Smooth muscle cell (in vitro differentiated cells): ENCODE measurements around the gene ANO3. TPM values are rescaled to one million over a fixed set of nuclear protein-coding genes. Genes with fewer than 3 reads are reported as not detected.

ENCODE experiments used
- DNase-seq: peaks from one replicate; lab custom pipeline; 2025; ENCODE audit not compliant: unreplicated experiment; lab: John Stamatoyannopoulos, UW
- H2AFZ ChIP-seq: fragments of 200-600 bp; sonication (generic); 2 replicates; pipeline ENCODE4 v1.6.0; 2016; ENCODE audit warnings: antibody characterized with exemption, low read depth, mild to moderate bottlenecking
- H3F3A ChIP-seq: fragments of 200-600 bp; sonication (generic); 2 replicates; pipeline ENCODE4 v1.6.0; 2017; ENCODE audit warnings: antibody characterized with exemption, low read depth
- H3K27ac ChIP-seq: fragments of 200-600 bp; sonication (generic); 2 replicates; pipeline ENCODE4 v1.5.1; 2016; ENCODE audit warnings: low read depth, mild to moderate bottlenecking
- H3K27me3 ChIP-seq: fragments of 200-600 bp; sonication (generic); 2 replicates; pipeline ENCODE4 v1.6.1; 2016; ENCODE audit warnings: low read depth, mild to moderate bottlenecking
- H3K36me3 ChIP-seq: fragments of 200-600 bp; sonication (generic); 2 replicates; pipeline ENCODE4 v1.5.1; 2016; ENCODE audit warnings: low read depth
- H3K4me1 ChIP-seq: fragments of 200-600 bp; sonication (generic); 2 replicates; pipeline ENCODE4 v1.5.1; 2016; ENCODE audit warnings: low read depth
- H3K4me2 ChIP-seq: fragments of 200-600 bp; sonication (generic); 2 replicates; pipeline ENCODE4 v1.6.0; 2016; ENCODE audit warnings: mild to moderate bottlenecking
- H3K4me3 ChIP-seq: fragments of 200-600 bp; sonication (generic); 2 replicates; pipeline ENCODE4 v1.5.1; 2016; ENCODE audit warnings: mild to moderate bottlenecking
- H3K79me2 ChIP-seq: fragments of 200-600 bp; sonication (generic); 2 replicates; pipeline ENCODE4 v1.6.0; 2016; ENCODE audit warnings: low read depth, mild to moderate bottlenecking
- H3K9ac ChIP-seq: fragments of 200-600 bp; sonication (generic); 2 replicates; pipeline ENCODE4 v1.6.0; 2016; ENCODE audit warnings: low read depth
- H3K9me3 ChIP-seq: fragments of 200-600 bp; sonication (generic); replicated peaks from 2 replicates; pipeline ENCODE4 v1.5.1; 2016; ENCODE audit warnings: low read depth
- H4K20me1 ChIP-seq: fragments of 200-600 bp; sonication (generic); 2 replicates; pipeline ENCODE4 v1.6.0; 2016; ENCODE audit warnings: low read depth
- WGBS: methylation state at CpG from one replicate; pipeline ENCODE4 v1.1.7; 2016; ENCODE audit warnings: low lambda C conversion rate; 5-methylcytosine and 5-hydroxymethylcytosine counted together
- polyA plus RNA-seq: library from polyadenylated mRNA; unstranded; fragments of >200 nt; fragmentation: Nextera tagmentation; extraction: Ambion mirVana; gene quantifications from 2 replicates; pipeline ENCODE4 v1.2.1, GENCODE V29; 2016
- total RNA-seq: library from RNA; depleted of rRNA; stranded (reverse); fragments of >200 nt; gene quantifications from 2 replicates; pipeline ENCODE4 v1.2.3, GENCODE V29; 2014
- TF ChIP-seq, protein P1 (sequence below): fragments of 200-600 bp; sonication (generic); IDR thresholded peaks from 2 replicates; pipeline ENCODE4 v1.5.1; 2017; ENCODE audit warnings: borderline replicate concordance, mild to moderate bottlenecking, antibody characterized with exemption; ENCODE audit not compliant: insufficient read depth, poor library complexity, severe bottlenecking

The ANO3 gene
- total and polyA plus RNA-seq, 2 experiments from 2014 or later = 0.13 TPM; not detected in 1

DNA sequence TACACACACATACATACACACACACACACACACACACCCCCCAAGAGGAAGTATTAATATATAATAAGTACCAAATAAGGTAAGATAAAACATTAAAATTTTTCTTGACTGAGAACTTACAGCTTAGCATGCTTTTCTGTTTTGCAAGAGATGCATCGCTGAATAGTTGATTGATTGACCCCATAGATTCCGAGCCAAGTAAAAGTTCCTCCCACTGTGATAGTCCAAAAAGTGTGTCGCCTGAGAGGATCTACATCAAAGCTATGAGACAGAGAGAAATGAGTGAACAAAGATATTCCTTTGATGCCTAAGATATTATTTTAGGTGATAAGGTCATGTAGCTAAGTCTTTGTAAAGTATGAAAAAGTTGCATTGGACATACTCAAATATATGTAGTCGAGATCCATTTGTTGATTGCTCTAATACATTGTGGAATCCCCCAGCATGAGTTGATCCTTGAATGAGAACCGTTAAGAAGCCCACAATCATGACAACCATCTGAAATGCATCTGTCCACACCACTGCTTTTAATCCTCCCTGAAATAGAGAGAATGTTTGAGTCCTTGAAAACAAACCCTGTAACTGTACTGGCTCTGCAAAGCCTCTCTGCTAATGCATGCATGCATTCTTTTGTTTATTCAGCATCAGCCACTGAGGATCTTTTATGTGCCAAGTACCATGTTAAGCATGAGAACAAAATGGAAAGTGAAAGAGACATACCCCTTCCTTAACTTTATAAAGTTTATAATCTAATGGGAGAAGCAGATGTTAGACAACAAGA lies 371.7 kb downstream of the ANO3 start:
- H4K20me1 ChIP-seq = no peaks in the 10 kb centered on the region
- no peaks in the 10 kb centered on the region for H3K36me3 ChIP-seq
- WGBS = 66% methylated on average over 5 of the region's 5 CpGs
- no peaks in the 10 kb centered on the region for H3K9me3 ChIP-seq
- H3K27me3 ChIP-seq = no peaks in the 10 kb centered on the region
- H3K27ac ChIP-seq = no peak overlapping the region
- TF ChIP-seq, protein P1, sequence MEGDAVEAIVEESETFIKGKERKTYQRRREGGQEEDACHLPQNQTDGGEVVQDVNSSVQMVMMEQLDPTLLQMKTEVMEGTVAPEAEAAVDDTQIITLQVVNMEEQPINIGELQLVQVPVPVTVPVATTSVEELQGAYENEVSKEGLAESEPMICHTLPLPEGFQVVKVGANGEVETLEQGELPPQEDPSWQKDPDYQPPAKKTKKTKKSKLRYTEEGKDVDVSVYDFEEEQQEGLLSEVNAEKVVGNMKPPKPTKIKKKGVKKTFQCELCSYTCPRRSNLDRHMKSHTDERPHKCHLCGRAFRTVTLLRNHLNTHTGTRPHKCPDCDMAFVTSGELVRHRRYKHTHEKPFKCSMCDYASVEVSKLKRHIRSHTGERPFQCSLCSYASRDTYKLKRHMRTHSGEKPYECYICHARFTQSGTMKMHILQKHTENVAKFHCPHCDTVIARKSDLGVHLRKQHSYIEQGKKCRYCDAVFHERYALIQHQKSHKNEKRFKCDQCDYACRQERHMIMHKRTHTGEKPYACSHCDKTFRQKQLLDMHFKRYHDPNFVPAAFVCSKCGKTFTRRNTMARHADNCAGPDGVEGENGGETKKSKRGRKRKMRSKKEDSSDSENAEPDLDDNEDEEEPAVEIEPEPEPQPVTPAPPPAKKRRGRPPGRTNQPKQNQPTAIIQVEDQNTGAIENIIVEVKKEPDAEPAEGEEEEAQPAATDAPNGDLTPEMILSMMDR = no peak
- no peaks in the 10 kb centered on the region for H3K79me2 ChIP-seq
- no peak overlapping the region for H2AFZ ChIP-seq
- H3K9ac ChIP-seq = no peak overlapping the region
- DNase-seq = no peak
- H3K4me3 ChIP-seq = no peak overlapping the region
- peaks cover 23% of the 10 kb centered on the region for H3K4me1 ChIP-seq
- H3F3A ChIP-seq = no peaks in the 10 kb centered on the region
- H3K4me2 ChIP-seq = peak overlapping the region; percentile 18

DNA sequence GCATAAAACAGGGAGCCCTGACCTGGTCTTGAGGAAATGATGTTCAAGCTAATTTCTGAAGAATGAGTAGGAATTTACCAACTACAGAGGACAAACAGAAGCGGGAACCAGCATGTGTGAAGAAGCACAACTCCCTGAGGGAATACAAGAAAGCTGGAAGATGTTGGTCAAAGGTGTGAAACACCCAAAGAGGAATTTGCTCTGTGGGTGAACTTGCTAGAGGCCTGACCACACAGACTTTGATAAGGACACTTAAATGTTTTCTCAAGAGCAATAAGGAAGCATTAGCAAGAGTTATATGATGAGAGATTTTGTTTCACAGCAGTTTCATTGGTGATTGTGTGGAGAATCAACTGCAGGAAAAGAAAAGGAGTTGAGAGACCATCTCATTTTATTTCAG lies 372.3 kb downstream of the ANO3 start:
- TF ChIP-seq, protein P1 = no peak
- H3K36me3 ChIP-seq = no peaks in the 10 kb centered on the region

DNA sequence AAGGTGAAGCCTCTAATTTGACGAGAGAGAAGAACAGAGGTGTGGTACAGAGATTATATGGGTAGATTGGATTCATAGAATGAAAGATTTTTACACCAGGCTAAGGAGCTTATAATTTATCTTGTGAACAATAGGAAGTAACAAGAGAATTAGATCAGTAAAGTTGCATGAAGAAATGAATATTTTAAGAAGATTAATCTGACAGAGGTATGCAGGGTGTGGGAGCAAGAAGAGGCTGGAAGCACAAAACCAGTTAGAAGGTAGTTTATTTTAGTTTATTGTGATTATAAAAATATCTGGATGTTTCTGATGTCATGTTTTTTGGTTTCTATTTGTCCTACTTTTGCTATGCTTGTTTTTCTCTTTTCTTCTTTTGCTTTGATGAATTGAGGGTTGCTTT lies 374.3 kb downstream of the ANO3 start:
- Histone ChIP-seq H3F3A (no peaks in the 10 kb centered on the region), H3K9me3 (no peaks in the 10 kb centered on the region), H3K27ac (no peak overlapping the region), H3K4me3 (no peak overlapping the region), H3K36me3 (no peaks in the 10 kb centered on the region), H3K79me2 (no peaks in the 10 kb centered on the region), H4K20me1 (no peaks in the 10 kb centered on the region), H3K4me2 (no peak overlapping the region), H3K9ac (no peak overlapping the region), H3K4me1 (peaks cover 14% of the 10 kb centered on the region), H3K27me3 (no peaks in the 10 kb centered on the region), H2AFZ (no peak overlapping the region)
- no peak for DNase-seq
- TF ChIP-seq, protein P1 = no peak
- WGBS = 83% methylated on average over 1 of the region's 1 CpG

More for the DNA sequence above, 372.3 kb downstream of the ANO3 start:
- no peaks in the 10 kb centered on the region for H4K20me1 ChIP-seq
- no peak overlapping the region for H3K27ac ChIP-seq
- H2AFZ ChIP-seq = no peak overlapping the region
- no peak overlapping the region for H3K4me3 ChIP-seq
- peaks cover 23% of the 10 kb centered on the region for H3K4me1 ChIP-seq
- no peaks in the 10 kb centered on the region for H3K9me3 ChIP-seq
- peak overlapping the region; percentile 18 for H3K4me2 ChIP-seq
- DNase-seq = no peak
- H3F3A ChIP-seq = no peaks in the 10 kb centered on the region
- no peaks in the 10 kb centered on the region for H3K27me3 ChIP-seq
- no peaks in the 10 kb centered on the region for H3K79me2 ChIP-seq
- WGBS = 75% methylated on average over 1 of the region's 1 CpG
- H3K9ac ChIP-seq = no peak overlapping the region
